Measurements from ENCODE around the gene OTUB2. TPM values are rescaled to one million over a fixed set of nuclear protein-coding genes. Genes with fewer than 3 reads are reported as not detected.

The OTUB2 gene
- total RNA-seq, 2 experiments from 2014 or later, result 0.28 to 0.84 TPM

DNA sequence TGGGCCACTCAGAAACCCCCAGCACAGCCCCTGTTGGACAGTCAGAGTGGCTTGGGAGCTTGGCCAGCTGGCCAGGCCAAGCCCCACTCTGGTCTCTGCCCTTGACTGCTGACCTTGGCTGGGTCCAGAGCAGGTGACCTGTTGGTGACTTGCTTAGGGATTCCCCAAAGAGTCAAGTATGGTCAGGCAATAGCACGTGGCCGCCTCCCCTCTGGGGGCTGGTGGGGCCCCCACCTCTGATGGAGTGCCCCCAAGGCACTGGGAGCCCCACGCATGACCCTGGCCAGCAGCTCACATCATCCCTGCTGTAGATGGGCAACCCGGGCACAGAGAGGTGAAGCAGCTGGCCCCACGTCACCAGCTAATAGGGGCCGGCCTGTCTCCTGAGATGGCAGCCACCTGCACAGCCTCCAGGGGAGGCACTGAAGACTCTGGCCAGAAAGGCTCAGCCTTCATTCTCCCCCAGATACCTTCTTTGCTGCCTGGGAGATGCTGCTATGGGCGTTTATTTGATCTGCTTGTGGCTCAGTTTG is 27.2 kb upstream of the OTUB2 start:
- Histone ChIP-seq H3K9me2 (ENCODE audit: insufficient read depth, low read length) (no peaks in the 10 kb centered on the region), H3K4me1 (ENCODE audit: insufficient read depth, low read length, poor library complexity, severe bottlenecking) (peaks cover 9% of the 10 kb centered on the region), H3K79me2 (ENCODE audit: insufficient read depth, low read depth, low read length) (no peaks in the 10 kb centered on the region), H4K20me1 (ENCODE audit: insufficient read depth, low read length) (no peaks in the 10 kb centered on the region), H3K27ac (ENCODE audit: low read depth, low read length, poor library complexity, severe bottlenecking) (no peak overlapping the region), H3K4me3 (ENCODE audit: low read depth, low read length, poor library complexity, severe bottlenecking) (no peak overlapping the region), H3K9me3 (ENCODE audit: low read length) (no peaks in the 10 kb centered on the region), H3K4me2 (ENCODE audit: low read length) (no peak overlapping the region), H2AFZ (ENCODE audit: low read length) (no peak overlapping the region), H3K36me3 (ENCODE audit: insufficient read depth, low read length) (no peaks in the 10 kb centered on the region)
- no peak for TF ChIP-seq EZH2phosphoT487 (IDR thresholded peaks at IDR 0.05; ENCODE audit: borderline replicate concordance, low read depth, low read length)
- TF ChIP-seq, protein P1, sequence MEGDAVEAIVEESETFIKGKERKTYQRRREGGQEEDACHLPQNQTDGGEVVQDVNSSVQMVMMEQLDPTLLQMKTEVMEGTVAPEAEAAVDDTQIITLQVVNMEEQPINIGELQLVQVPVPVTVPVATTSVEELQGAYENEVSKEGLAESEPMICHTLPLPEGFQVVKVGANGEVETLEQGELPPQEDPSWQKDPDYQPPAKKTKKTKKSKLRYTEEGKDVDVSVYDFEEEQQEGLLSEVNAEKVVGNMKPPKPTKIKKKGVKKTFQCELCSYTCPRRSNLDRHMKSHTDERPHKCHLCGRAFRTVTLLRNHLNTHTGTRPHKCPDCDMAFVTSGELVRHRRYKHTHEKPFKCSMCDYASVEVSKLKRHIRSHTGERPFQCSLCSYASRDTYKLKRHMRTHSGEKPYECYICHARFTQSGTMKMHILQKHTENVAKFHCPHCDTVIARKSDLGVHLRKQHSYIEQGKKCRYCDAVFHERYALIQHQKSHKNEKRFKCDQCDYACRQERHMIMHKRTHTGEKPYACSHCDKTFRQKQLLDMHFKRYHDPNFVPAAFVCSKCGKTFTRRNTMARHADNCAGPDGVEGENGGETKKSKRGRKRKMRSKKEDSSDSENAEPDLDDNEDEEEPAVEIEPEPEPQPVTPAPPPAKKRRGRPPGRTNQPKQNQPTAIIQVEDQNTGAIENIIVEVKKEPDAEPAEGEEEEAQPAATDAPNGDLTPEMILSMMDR (conservative IDR thresholded peaks at IDR 0.05; ENCODE audit: low read length), result no peak
- POLR2A ChIA-PET, result interaction anchor here (0.8 kb wide), 1 partner anchor 15 kb away, joined by 3 read pairs; no protein-coding TSS in a partner anchor
- no peak for DNase-seq (ENCODE audit: low spot score)
- intact Hi-C loops (cut with micrococcal nuclease; ENCODE audit: unreplicated experiment), result no loop called here
- BruUV-seq (replicated peaks), result no TSS peak
- CTCF ChIA-PET (ENCODE audit: unreplicated experiment), result interaction anchor here (1.1 to 3.2 kb wide), 4 partner anchors 28 to 62 kb away, joined by 3 to 23 read pairs (median 6); no protein-coding TSS in a partner anchor

GRCh38 chr14:93999573-93999972 is 26.6 kb upstream of the OTUB2 start:
- no peak overlapping the region for H3K4me2 ChIP-seq (ENCODE audit: low read length)
- H4K20me1 ChIP-seq (ENCODE audit: insufficient read depth, low read length), result no peaks in the 10 kb centered on the region
- no peaks in the 10 kb centered on the region for H3K9me2 ChIP-seq (ENCODE audit: insufficient read depth, low read length)
- no peaks in the 10 kb centered on the region for H3K79me2 ChIP-seq (ENCODE audit: insufficient read depth, low read depth, low read length)
- H3K9me3 ChIP-seq (ENCODE audit: low read length), result no peaks in the 10 kb centered on the region
- TF ChIP-seq, protein P1 (conservative IDR thresholded peaks at IDR 0.05; ENCODE audit: low read length), result 0 out of 2 replicates have a peak, but pooled peaks have one; percentile 17
- TF ChIP-seq EZH2phosphoT487 (IDR thresholded peaks at IDR 0.05; ENCODE audit: borderline replicate concordance, low read depth, low read length), result no peak
- intact Hi-C loops (cut with micrococcal nuclease; ENCODE audit: unreplicated experiment), result no loop called here
- H3K4me1 ChIP-seq (ENCODE audit: insufficient read depth, low read length, poor library complexity, severe bottlenecking), result peaks cover 9% of the 10 kb centered on the region
- no peak overlapping the region for H2AFZ ChIP-seq (ENCODE audit: low read length)
- DNase-seq (ENCODE audit: low spot score), result no peak
- H3K27ac ChIP-seq (ENCODE audit: low read depth, low read length, poor library complexity, severe bottlenecking), result no peak overlapping the region
- no TSS peak for BruUV-seq (replicated peaks)
- ChIA-PET POLR2A (interaction anchor here (0.8 to 0.9 kb wide), 2 partner anchors 9 to 16 kb away, joined by 3 read pairs; no protein-coding TSS in a partner anchor), CTCF (ENCODE audit: unreplicated experiment) (interaction anchor here (1.0 to 3.2 kb wide), 5 partner anchors 12 to 62 kb away, joined by 3 to 23 read pairs (median 3); no protein-coding TSS in a partner anchor)
- no peaks in the 10 kb centered on the region for H3K36me3 ChIP-seq (ENCODE audit: insufficient read depth, low read length)
- H3K4me3 ChIP-seq (ENCODE audit: low read depth, low read length, poor library complexity, severe bottlenecking), result no peak overlapping the region

DNA sequence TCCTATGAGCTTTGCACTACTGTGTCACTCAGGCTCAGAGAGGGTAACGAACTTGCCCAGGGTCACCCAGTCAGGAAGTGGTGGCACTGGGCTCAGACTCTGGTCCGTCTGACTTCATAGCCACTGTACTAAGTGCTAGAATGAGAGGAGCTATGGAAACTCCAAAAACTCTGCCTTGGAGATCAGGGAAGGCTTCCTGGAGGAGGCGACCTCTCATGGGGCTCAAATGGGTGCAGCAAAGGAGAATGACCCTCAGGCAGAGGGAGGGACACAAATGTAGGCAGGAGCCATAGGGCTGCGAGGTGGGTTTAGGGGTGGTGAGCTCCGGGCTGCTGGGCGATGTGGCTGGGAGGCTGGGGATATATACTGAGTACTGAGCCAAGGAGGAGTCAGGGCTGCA is 25.9 kb upstream of the OTUB2 start:
- no peaks in the 10 kb centered on the region for H3K36me3 ChIP-seq (ENCODE audit: insufficient read depth, low read length)
- no peak overlapping the region for H3K4me3 ChIP-seq (ENCODE audit: low read depth, low read length, poor library complexity, severe bottlenecking)
- H3K27ac ChIP-seq (ENCODE audit: low read depth, low read length, poor library complexity, severe bottlenecking), result no peak overlapping the region
- CTCF ChIA-PET (ENCODE audit: unreplicated experiment), result interaction anchor here (1.0 to 3.2 kb wide), 5 partner anchors 11 to 63 kb away, joined by 3 to 23 read pairs (median 3); no protein-coding TSS in a partner anchor
- no peaks in the 10 kb centered on the region for H4K20me1 ChIP-seq (ENCODE audit: insufficient read depth, low read length)
- no peak overlapping the region for H3K4me2 ChIP-seq (ENCODE audit: low read length)
- no TSS peak for BruUV-seq (replicated peaks)
- POLR2A ChIA-PET, result interaction anchor here (0.7 to 1.0 kb wide), 3 partner anchors 10 to 498 kb away, joined by 3 to 5 read pairs (median 3); no protein-coding TSS in a partner anchor
- no peaks in the 10 kb centered on the region for H3K9me3 ChIP-seq (ENCODE audit: low read length)
- no peak for DNase-seq (ENCODE audit: low spot score)
- intact Hi-C loops (cut with micrococcal nuclease; ENCODE audit: unreplicated experiment), result no loop called here
- H3K4me1 ChIP-seq (ENCODE audit: insufficient read depth, low read length, poor library complexity, severe bottlenecking), result peaks cover 9% of the 10 kb centered on the region
- H3K9me2 ChIP-seq (ENCODE audit: insufficient read depth, low read length), result no peaks in the 10 kb centered on the region
- no peaks in the 10 kb centered on the region for H3K79me2 ChIP-seq (ENCODE audit: insufficient read depth, low read depth, low read length)
- no peak for TF ChIP-seq EZH2phosphoT487 (IDR thresholded peaks at IDR 0.05; ENCODE audit: borderline replicate concordance, low read depth, low read length)
- TF ChIP-seq, protein P1 (conservative IDR thresholded peaks at IDR 0.05; ENCODE audit: low read length), result no peak
- H2AFZ ChIP-seq (ENCODE audit: low read length), result no peak overlapping the region
